HG03159 (cell line): Measurements from ENCODE around the gene FGFRL1.
A peak's percentile ranks its signal among the peaks of the same experiment; 100 is the strongest.
"Not testable (repeated sequence)": the region's sequence is repeated elsewhere in the genome, so short reads cannot be mapped to it uniquely, and the experiment has no call there.

ENCODE experiments used
- ATAC-seq: cut with Tn5 transposase; IDR thresholded peaks from one replicate; pipeline ENCODE4 v1.9.1; 2021; ENCODE audit warnings: mild to moderate bottlenecking, moderate library complexity; ENCODE audit not compliant: unreplicated experiment

Gene FGFRL1

DNA sequence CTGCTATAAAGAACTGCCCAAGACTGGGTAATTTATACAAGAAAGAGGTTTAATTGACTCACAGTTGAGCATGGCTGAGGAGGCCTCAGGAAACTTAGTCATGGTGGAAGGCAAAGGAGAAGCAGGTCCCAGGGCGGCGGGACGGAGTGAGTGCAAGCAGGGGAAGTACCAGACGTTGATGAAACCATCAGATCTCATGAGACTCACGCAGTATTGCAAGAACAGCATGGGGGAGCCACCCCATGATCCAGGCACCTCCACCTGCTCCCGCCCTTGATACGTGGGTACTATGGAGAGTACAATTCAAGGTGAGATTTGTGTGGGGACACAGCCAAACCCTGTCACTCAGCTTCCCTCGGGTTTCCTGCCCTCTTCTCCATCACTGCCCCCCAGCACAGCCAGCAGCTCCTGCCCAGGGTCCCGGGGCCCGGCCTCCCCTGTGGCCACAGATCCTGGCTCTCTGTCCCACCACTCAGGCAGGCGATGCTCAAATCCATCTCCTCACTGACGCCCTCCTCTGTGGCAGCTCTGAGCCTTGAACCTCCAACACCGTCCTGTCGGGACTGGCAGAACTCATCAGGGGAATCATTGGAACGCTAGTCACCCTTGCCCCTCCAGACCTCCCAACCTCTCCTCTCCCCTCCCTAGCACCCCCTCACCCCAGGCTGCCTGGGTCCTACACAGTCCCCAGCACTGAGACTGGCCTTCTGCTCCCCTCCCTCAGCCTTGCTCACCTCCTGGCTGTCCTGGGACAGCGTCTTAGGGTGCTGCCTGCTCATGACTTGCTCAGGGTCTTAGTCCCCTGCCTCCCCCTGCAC is 37.6 kb downstream of the FGFRL1 start:
- ATAC-seq, result no peak

DNA sequence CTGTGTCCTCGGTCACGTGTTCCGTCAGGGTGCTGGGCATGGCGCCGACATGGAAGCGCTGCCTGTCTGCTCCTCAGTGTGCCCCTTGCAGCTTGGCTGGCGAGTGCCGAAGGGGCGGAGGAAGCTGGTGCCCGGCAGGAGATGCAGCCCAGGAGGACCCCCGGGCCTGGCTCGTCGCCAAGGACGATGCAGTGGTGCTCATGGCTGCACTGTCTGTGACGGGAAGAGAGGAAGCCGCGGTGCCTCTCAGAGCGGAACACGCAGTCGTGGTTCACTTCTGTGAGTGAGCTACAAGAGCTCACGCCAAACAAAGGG is 38.1 kb downstream of the FGFRL1 start:
- no peak for ATAC-seq

DNA sequence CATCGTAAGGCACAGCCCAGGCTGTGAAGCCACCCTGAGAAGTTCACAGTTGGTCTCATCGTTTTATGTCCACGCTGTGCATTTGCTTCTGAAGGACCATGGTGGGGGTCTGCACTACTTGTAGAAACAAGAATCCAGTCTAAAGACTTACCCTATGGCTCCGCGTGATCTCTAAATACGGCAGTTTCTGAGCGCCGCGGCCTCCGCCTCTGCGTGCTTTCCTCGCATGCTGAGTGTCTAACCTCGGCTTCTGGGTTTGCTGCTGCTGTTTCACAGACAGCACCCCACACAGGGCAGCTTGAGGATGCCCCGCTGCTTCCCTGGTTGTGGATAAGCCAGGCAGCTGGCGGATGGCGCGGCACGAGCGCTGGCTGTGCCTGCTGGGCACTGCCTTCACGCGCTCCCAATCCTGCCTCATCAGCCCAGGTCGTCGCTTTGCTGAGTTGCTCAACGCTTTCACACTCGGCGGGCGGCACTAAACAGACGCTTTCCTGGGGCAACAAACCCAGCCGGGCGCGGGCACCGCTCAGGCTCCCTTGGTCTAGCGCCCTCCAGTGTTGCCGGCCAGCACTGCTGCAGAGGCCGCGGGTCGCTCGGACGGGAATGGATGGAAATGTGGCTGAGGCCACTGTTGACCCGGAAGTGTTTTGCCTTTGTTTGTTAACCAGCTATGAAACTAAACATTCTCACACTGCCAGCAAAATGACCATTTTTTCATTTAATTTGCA is 39.2 kb downstream of the FGFRL1 start:
- no peak for ATAC-seq

DNA sequence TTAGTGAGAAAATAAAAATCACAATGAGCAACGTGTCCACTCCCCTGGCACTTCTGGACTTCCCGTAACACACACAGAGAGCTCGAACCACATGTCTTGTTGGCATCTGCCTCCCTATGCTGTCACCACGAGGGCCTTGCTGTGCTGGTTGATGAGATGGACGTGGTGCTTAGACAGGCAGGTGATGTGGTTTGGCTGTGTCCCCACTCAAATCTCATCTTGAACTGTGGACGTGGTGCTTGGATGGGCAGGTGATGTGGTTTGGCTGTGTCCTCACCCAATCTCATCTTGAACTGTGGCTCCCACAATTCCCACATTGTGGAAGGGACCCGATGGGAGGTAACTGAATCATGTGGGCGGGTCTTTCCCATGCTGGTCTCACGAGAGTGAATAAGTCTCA is 40.0 kb downstream of the FGFRL1 start:
- ATAC-seq, result no peak

DNA sequence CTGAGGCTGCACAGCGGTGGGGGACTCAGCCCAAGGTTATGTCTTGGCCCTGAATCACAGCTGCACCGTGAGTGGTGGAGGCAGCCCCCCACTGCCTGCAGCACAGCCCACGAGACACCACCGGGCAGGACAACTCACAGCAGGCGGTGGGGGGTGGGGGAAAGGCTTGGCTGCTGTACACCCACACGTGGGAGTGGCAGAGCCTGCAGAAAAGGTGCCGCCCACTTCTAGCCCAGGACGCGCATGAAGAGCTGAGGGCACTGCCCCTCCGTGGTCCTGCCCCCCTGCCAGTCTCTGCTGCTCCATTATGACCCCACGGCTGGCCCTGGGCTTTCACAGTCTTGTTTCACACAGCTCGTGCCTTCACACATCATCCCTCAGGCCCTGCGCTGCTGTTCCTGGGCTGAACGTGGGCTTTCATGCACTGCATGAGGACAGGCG is 40.8 kb downstream of the FGFRL1 start:
- no peak for ATAC-seq

DNA sequence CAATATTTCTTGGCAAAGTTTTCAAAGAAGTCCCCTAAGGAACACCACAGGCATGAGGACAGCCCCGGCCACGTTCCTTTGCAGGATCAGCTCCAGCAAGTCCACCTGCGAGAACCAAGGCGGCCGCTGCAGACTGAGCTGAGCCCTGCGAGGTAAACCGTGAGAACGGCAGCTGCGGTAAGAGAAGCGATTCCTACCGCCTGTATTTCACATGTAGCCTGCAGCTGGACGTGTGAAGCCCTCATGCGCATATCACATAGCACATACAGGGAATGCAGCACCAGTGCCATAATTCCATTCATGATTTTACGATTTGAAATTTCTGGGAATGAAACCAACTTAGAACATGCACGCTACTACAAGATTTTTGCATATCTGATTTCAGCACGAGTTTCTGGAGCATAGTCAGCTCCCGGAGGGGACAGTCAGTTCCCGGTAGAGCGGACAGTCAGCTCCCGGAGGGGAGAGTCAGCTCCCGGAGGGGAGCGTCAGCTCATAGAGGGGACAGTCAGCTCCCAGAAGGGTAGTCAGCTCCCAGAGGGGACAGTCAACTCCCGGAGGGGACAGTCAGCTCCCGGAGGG is 41.7 kb downstream of the FGFRL1 start:
- no peak for ATAC-seq

DNA sequence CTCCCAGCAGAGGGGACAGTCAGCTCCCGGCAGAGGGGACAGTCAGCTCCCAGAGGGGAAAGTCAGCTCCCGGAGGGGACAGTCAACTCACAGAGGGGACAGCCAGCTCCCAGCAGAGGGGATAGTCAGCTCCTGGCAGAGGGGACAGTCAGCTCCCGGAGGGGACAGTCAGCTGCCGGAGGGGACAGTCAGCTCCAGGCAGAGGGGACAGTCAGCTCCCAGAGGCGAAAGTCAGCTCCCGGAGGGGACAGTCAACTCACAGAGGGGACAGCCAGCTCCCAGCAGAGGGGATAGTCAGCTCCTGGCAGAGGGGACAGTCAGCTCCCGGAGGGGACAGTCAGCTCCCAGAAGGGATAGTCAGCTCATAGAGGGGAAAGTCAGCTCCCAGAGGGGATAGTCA is 42.5 kb downstream of the FGFRL1 start:
- ATAC-seq, result not testable (repeated sequence)

DNA sequence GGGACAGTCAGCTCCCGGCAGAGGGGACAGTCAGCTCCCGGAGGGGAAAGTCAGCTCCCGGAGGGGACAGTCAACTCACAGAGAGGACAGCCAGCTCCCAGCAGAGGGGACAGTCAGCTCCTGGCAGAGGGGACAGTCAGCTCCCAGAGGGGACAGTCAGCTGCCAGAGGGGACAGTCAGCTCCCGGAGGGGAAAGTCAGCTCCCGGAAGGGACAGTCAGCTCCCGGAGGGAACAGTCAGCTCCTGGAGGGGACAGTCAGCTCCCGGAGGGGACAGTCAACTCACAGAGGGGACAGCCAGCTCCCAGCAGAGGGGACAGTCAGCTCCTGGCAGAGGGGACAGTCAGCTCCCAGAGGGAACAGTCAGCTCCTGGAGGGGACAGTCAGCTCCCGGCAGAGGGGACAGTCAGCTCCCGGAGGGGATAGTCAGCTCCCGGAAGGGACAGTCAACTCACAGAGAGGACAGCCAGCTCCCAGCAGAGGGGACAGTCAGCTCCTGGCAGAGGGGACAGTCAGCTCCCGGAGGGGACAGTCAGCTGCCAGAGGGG is 43.3 kb downstream of the FGFRL1 start:
- not testable (repeated sequence) for ATAC-seq

DNA sequence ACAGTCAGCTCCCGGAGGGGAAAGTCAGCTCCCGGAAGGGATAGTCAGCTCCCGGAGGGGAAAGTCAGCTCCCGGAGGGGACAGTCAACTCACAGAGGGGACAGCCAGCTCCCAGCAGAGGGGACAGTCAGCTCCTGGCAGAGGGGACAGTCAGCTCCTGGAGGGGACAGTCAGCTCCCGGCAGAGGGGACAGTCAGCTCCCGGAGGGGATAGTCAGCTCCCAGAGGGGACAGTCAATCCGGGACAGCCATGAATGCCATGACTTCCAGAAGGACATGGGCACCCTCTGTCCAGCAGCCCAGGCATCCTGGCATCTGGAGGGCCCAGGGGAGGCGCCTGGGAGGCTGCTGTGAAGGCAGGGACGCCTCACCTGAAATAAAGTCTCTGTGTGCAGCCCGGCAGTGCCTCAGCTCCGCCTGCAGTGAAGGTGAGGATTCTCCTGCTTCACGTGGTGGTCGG is 43.8 kb downstream of the FGFRL1 start:
- ATAC-seq, result not testable (repeated sequence)

DNA sequence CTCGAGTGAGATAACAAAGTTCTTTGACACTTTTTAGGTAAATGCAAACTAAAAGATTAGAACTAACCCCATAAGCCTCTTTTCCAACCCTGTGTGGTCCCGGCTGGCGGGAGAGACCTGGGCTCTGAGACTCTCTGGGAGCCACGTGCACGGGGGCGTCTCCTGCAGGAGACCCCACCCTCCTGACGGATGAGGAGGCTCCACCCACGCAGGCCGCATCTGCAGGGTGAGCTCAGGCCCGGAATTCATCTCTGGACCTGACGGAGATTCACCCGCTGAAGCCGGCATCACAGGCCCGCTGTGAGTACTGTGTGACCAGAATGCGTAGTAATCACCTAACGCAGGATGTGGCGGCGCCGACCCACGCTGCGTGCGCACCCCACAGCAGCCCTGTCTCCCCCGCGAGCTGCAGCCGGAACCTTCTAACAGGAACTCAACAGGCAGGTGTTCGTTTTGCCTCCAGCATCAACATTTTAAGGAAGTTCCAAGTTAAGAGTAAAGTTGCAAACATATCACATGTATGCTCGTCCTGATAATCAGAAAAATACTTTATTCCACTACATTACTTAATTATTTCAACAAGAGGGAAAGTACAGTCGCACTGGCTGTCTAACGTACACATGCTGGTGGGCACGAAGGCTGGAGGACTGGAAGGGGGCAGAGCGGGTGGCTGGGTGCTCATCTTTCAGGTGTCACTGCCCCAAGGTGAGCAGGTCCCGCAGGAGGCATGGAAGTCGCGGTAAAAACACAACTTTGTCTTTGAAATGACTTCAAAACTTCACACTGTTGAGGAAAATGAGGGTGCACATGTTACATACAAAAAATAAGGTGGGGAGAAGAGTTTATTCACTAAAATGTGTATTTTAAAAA is 44.5 kb downstream of the FGFRL1 start:
- ATAC-seq, result peak; percentile 75

DNA sequence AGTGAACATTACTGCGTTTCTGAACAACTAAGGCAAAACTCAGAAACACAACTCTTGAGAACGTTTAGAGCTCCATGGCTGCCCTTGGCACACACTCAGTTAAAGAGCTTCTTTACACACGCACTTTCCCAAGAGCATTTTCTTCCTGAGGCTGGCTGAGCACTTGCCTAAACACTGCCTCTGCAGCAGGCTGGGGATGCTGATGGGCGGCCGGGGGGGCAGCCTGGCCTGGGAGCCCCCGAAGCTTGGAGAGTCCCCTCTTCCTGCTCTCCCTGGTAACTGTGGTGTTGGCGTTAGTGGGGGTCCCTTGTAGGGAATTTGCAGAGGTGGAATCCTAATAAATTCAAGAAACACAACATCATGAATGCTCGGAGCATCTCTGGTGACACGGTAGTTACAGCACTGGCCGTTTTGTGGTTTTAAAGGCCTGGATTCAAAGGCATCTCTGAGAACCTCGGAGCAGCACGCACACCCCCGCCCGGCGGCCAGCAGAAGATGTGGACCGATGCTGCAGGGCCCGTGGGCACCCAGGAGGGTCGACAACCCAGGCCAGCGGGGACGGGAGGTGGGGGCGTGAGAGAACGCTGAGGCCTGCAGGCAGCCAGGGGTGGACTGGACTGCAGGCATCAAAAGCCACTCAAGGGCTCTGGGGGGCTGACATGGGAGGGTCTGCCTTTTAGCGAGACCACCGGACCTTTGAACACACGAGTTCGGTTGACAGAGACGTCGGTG is 45.4 kb downstream of the FGFRL1 start:
- ATAC-seq, result no peak

DNA sequence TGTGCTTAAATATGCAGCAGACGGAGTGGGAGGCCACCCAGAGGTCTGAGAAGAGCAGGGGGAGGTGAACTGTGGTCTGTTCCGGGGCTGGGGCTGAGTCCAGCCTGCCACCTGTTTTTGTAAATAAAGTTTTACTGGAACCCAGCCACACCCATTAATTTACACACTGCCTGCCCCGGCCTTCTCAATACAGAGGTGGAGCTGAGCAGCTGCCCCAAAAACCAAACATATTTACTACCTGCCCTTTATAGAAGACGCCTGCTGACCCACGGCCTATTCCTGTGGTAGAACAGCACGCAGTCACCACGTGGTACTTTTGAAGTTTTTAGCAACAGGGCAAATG is 45.9 kb downstream of the FGFRL1 start:
- ATAC-seq, result no peak

DNA sequence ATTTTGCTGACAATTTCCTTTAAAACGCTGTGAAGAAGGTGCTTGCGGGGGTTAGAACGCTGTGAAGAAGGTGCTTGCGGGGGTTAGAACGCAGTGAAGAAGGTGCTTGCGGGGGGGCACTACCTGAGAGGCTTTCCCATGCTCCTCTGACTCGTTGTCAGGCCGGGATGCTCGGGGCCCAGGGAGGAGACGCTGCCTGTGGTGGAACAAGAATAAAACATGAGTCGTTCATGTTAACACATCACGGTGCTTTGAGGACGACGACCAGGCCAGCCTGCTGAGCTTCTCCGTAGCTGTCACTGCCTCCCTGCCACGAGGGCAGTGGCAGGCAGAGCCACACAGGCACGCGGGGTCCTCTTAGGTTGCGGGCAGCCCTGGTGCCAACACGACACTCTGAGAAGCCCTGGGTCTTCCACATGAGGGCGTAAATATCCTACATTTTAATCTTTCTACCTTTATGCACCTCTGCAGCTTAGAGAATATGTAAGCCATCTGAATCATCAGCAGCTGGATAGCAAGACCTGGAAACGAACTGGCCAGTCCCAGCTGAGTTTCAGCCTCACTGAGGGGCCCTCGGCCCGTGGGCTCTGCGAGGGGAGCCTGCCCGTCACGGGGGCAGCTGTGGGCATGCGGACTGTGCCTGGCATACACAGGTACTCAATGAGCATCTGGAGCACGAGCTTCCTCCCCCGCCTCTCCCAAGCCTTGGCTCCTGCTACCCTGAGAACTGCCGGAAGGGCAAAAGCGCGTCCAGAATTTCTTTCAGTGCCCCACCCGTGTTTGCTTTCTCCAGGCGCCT is 47.0 kb downstream of the FGFRL1 start:
- ATAC-seq, result no peak

DNA sequence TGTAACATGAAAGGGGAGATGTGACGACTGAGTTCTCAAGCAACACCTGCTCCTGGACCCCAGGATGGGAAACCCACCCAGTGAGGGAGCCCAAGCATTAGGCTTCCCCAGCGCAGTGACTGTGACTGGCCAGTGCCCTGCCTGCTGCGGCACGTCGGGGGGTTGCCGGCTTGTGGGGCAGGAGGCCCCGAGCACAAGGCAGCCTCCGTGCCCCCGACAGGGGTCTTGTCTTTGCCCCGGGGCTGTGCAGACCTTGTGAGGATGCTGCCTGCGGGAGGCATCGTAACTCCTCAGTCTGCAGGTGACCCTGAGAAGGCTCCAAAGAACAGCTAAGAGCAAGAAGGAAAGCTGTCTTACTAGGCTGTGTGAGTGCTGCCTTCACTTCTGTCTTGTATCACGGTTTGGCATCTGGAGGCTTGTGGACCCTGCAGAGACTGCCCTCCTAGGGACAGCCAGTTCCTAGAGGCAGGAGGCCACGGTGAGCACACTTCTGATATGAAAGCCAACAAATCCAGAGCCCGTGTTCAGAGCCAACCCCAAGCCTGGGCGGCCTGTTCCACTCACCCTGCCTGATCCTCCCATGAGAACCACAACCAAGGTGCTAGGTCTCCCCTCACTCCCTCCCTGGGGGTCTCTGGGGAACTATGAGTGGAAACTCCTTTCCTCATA is 47.7 kb downstream of the FGFRL1 start:
- no peak for ATAC-seq

DNA sequence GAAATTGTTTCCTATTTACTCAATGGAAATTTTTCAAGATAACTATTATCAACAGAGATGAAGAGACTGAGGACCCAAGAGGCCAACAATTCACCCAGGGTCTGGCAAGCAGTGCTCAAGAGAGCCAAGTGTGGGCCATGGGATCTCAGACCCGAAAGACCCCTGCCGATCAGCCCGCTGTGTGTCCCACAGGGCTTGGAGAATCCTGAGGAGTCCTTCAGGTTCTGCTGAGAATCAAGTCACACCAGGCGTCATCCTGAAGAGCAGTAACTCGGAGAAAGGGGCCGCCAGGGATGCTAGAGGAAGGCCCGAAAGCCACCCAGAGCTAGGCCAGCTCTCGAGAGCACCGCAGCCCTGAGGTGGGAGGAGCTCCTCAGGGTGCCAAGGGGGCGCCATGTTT is 48.7 kb downstream of the FGFRL1 start:
- ATAC-seq, result no peak

DNA sequence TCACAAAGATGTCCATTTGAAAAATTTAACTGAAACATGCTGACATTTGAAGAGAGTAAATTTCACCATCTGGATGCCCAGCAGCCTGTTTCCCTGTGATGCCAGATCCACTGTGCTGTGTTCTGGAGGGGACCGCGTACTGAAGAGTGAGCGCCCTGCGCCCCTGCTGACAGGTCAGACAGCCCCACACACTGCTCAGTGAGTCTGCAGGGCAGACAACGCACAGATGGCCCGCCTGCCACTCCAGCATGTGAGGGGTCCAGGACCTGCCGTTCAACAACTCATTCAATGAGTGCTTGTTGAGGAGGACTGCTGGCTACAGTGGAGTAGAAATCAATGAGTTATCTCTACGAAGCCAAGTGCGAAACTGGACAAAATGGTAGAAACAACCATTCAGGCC is 49.2 kb downstream of the FGFRL1 start:
- ATAC-seq, result no peak

DNA sequence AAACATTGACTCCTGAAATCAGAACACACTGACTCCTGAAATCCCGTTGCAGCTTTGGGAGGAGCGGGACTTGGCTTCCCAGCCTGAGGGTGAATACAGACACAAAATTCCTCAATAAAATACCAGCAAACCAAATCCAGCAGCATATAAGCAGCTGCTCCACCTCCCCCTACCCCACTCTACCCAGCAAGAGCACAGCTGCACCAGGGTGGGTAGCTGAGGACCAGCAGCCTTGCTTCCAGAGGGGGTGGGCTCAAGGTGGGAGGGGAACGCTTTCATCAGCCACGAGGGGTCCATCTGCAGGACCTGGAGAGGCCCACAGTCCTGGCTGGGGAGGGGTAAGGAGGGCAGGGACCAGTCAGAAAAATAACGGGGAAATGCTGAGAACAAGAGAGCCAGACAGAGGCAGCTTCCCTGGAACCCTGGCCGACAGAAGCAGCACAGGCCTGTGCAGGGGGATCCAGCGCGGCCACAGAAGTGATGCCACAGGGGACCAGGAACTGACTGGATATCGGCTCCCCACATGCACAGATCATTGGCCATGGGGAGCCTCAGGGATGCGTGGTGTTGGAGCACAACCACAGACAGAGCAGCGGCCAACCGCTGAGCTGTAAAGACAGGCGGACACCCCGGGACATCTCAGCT is 49.8 kb downstream of the FGFRL1 start:
- no peak for ATAC-seq

DNA sequence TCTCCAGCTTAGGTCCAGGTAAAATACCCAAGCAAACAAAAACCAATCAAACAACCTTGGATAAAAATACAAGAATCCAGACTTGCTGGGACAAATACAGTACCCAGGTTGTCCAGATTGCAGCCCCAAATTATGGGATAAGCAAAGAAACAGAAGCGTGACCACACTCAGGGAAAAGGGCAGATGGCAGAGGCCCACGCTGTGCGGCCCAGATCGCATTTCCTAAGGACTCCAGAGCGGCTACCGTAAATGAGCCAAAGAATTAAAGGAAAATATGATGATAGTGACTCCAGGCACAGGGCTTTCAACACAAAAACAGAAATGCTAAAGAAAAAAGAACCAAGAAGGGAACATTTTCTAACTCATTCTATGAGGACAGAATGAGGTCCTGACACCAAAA is 50.3 kb downstream of the FGFRL1 start:
- ATAC-seq, result no peak
